ENCODE results near the gene KCNAB1.

- TF ChIP-seq EZH2 (IDR thresholded peaks at IDR 0.05; ENCODE audit: low read length) (no peak), CTCF (optimal IDR thresholded peaks at IDR 0.05 in 1 of 3, IDR thresholded peaks at IDR 0.05 in 1 of 3, conservative IDR thresholded peaks at IDR 0.05 in 1 of 3; ENCODE audit: extremely low read depth in 1 of 3, insufficient read depth in 2 of 3, low read length in 3 of 3) (no peak)
These were observed 106.5 kb downstream of the KCNAB1 start for GRCh38 chr3:156226676-156227420.

Measured in keratinocyte (primary cell).